ENCODE measurements around the gene ESRRB. TPM values are rescaled to one million over a fixed set of nuclear protein-coding genes. Genes with fewer than 3 reads are reported as not detected.

ESRRB gene
- polyA plus RNA-seq, 1 of the 3 experiments (the other 2 are of a cell fraction), result 0.05 TPM

DNA sequence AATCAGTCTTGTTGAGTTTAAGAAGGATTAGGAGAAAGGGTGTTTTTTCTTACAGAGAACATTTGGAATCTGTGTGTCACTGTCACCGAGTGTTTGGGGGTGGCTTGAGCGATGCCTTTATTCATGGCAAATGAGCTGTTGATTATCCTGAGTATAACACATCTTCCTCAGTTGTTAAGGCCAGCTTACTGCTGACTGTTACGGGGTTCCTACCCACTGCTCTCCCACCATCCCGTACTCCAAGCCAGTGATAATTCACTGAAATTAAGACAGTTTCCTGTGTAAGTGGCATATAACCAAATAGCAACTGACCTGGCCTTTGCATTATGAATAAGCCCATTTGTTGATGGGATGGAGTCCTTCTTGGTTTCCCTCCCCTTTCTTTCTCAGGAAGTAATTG is 9.5 kb downstream of the ESRRB start:
- ChIA-PET CTCF (interaction anchor here (0.6 to 3.0 kb wide), 4 partner anchors 10 to 479 kb away, joined by 3 to 17 read pairs (median 10); no protein-coding TSS in a partner anchor), POLR2A (no interaction called here)
- Histone ChIP-seq H3K79me2 (ENCODE audit: insufficient read depth) (no peaks in the 10 kb centered on the region), H3K36me3 (replicated peaks in 1 of 2; ENCODE audit: control insufficient read depth in 1 of 2, insufficient read depth in 2 of 2, low read length in 1 of 2) (no peaks in the 10 kb centered on the region), H3K9me3 (no peaks in the 10 kb centered on the region), H4K20me1 (ENCODE audit: insufficient read depth) (no peaks in the 10 kb centered on the region), H3K4me3 (ENCODE audit: low read depth in 2 of 2, low read length in 1 of 2) (no peak overlapping the region), H3F3A (replicated peaks; ENCODE audit: insufficient read depth) (no peaks in the 10 kb centered on the region), H3K4me2 (no peak overlapping the region), H2AFZ (ENCODE audit: low read depth) (no peak overlapping the region), H3K9ac (no peak overlapping the region), H3K9me2 (no peaks in the 10 kb centered on the region), H3K27me3 (ENCODE audit: insufficient read depth) (peaks cover 63% of the 10 kb centered on the region), H3K27ac (ENCODE audit: low read depth in 2 of 2, low read length in 1 of 2) (no peak overlapping the region), H3K4me1 (ENCODE audit: control insufficient read depth in 1 of 2, insufficient read depth in 2 of 2, low read depth in 1 of 2, low read length in 1 of 2) (no peaks in the 10 kb centered on the region; a peak in 1 of 4 replicates)
- TF ChIP-seq, protein P1, sequence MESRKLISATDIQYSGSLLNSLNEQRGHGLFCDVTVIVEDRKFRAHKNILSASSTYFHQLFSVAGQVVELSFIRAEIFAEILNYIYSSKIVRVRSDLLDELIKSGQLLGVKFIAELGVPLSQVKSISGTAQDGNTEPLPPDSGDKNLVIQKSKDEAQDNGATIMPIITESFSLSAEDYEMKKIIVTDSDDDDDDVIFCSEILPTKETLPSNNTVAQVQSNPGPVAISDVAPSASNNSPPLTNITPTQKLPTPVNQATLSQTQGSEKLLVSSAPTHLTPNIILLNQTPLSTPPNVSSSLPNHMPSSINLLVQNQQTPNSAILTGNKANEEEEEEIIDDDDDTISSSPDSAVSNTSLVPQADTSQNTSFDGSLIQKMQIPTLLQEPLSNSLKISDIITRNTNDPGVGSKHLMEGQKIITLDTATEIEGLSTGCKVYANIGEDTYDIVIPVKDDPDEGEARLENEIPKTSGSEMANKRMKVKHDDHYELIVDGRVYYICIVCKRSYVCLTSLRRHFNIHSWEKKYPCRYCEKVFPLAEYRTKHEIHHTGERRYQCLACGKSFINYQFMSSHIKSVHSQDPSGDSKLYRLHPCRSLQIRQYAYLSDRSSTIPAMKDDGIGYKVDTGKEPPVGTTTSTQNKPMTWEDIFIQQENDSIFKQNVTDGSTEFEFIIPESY (IDR thresholded peaks at IDR 0.05; ENCODE audit: borderline replicate concordance, low read depth), result no peak
- WGBS (ENCODE audit: low lambda C conversion rate), result 47% methylated on average over 3 of the region's 4 CpGs
- DNase-seq, result no peak

DNA sequence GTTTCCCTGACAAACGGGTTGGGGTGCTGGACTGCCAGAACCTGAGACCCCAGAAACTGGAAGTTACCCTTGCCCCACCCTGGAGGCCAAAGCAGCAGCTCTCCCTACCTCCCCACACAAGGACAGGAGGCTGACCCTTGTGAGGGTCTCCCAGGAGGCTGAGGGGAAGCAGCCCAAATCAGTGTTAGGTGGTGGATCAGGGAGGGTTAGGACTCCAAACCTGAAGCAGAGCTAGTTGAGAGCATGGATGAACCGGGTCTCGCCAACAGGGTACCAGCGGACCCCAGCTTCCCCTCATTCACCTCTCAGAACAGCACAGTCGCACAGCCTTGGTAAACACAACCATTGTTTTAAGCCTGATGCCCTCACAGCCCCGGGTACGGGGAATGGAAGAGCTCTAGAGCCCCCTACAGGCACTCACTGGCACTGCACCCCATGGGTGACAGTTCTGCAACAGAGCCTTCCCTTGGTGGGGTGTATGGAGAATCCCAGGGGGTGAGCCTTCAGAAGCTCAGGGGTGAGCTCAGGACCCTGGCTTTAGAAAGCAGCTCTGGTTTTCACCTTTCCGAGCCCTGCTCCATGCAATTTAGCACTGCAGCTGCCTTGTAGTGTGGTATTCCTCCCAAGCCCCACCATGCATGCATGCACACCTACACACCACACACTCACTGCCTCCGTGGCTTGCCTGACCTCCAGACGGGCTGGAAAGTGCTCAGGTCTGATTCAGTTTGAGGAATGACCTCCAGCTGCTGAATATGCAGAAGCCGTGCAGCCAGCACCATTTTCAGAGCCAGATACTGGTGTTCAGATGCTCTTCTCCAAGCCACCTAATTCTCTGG is 11.2 kb downstream of the ESRRB start:
- Histone ChIP-seq H3K4me2 (no peak overlapping the region), H3K79me2 (ENCODE audit: insufficient read depth) (no peaks in the 10 kb centered on the region), H3F3A (replicated peaks; ENCODE audit: insufficient read depth) (no peaks in the 10 kb centered on the region), H3K27me3 (ENCODE audit: insufficient read depth) (peaks cover 46% of the 10 kb centered on the region), H2AFZ (ENCODE audit: low read depth) (no peak overlapping the region), H3K4me1 (ENCODE audit: control insufficient read depth in 1 of 2, insufficient read depth in 2 of 2, low read depth in 1 of 2, low read length in 1 of 2) (no peaks in the 10 kb centered on the region; a peak in 1 of 4 replicates), H3K36me3 (replicated peaks in 1 of 2; ENCODE audit: control insufficient read depth in 1 of 2, insufficient read depth in 2 of 2, low read length in 1 of 2) (no peaks in the 10 kb centered on the region), H3K9ac (no peak overlapping the region), H3K4me3 (ENCODE audit: low read depth in 2 of 2, low read length in 1 of 2) (peak overlapping the region in 1 of 2 experiments; percentile 50; a peak in 1 of 4 replicates), H3K27ac (ENCODE audit: low read depth in 2 of 2, low read length in 1 of 2) (no peak overlapping the region), H4K20me1 (ENCODE audit: insufficient read depth) (no peaks in the 10 kb centered on the region), H3K9me3 (no peaks in the 10 kb centered on the region), H3K9me2 (no peaks in the 10 kb centered on the region)
- CTCF ChIA-PET, result interaction anchor here (0.6 to 4.9 kb wide), 89 partner anchors 9 to 809 kb away, joined by 3 to 63 read pairs (median 4); partner anchors contain the start of genes FLVCR2 and TGFB3
- 3% methylated on average over 11 of the region's 11 CpGs for WGBS (ENCODE audit: low lambda C conversion rate)
- DNase-seq, result peak; percentile 90
- POLR2A ChIA-PET, result no interaction called here
- TF ChIP-seq SIN3A (IDR thresholded peaks at IDR 0.05; ENCODE audit: borderline replicate concordance, low read depth, low read length), result no peak
- peak; percentile 95 for TF ChIP-seq RAD21 (IDR thresholded peaks at IDR 0.05; ENCODE audit: low read length)
- no peak for TF ChIP-seq TCF12 (IDR thresholded peaks at IDR 0.05)
- TF ChIP-seq RXRA (IDR thresholded peaks at IDR 0.05; ENCODE audit: borderline replicate concordance, low read depth), result no peak
- TF ChIP-seq, protein P2, sequence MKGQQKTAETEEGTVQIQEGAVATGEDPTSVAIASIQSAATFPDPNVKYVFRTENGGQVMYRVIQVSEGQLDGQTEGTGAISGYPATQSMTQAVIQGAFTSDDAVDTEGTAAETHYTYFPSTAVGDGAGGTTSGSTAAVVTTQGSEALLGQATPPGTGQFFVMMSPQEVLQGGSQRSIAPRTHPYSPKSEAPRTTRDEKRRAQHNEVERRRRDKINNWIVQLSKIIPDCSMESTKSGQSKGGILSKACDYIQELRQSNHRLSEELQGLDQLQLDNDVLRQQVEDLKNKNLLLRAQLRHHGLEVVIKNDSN (IDR thresholded peaks at IDR 0.05; ENCODE audit: borderline replicate concordance, low read depth), result no peak
- TF ChIP-seq, protein P3, sequence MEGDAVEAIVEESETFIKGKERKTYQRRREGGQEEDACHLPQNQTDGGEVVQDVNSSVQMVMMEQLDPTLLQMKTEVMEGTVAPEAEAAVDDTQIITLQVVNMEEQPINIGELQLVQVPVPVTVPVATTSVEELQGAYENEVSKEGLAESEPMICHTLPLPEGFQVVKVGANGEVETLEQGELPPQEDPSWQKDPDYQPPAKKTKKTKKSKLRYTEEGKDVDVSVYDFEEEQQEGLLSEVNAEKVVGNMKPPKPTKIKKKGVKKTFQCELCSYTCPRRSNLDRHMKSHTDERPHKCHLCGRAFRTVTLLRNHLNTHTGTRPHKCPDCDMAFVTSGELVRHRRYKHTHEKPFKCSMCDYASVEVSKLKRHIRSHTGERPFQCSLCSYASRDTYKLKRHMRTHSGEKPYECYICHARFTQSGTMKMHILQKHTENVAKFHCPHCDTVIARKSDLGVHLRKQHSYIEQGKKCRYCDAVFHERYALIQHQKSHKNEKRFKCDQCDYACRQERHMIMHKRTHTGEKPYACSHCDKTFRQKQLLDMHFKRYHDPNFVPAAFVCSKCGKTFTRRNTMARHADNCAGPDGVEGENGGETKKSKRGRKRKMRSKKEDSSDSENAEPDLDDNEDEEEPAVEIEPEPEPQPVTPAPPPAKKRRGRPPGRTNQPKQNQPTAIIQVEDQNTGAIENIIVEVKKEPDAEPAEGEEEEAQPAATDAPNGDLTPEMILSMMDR (IDR thresholded peaks at IDR 0.05), result peak; percentile 97
- peak; percentile 85 for TF ChIP-seq SMC3 (IDR thresholded peaks at IDR 0.05; ENCODE audit: low read depth, low read length)
